K562 (cell line): Measurements from ENCODE around the gene ZDHHC8. TPM values are rescaled to one million over a fixed set of nuclear protein-coding genes. Genes with fewer than 3 reads are reported as not detected.
A peak's percentile ranks its signal among the peaks of the same experiment; 100 is the strongest.

ENCODE experiments used
- ASH1L ChIP-seq: fragments of 450-650 bp; IDR thresholded peaks from 2 replicates; pipeline ENCODE4 v1.6.1; 2018; ENCODE audit warnings: borderline replicate concordance, mild to moderate bottlenecking, low read depth; ENCODE audit not compliant: partially characterized antibody
- BRF1 ChIP-seq: IDR thresholded peaks from 3 replicates; pipeline ENCODE4 v1.6.1; 2011; ENCODE audit warnings: borderline replicate concordance, mild to moderate bottlenecking; ENCODE audit not compliant: insufficient read length; ENCODE audit errors: extremely low read depth
- C11orf30 ChIP-seq: fragments of 450-650 bp; IDR thresholded peaks from 2 replicates; pipeline ENCODE4 v1.6.1; 2016; ENCODE audit warnings: low read depth, mild to moderate bottlenecking
- CAMTA2 ChIP-seq: fragments of 250-450 bp; sonication (Bioruptor Pico); conservative IDR thresholded peaks from 2 replicates; pipeline ENCODE4 v1.5.1; 2022
- ESRRB ChIP-seq: fragments of 250-450 bp; sonication (Bioruptor Pico); IDR thresholded peaks from 2 replicates; pipeline ENCODE4 v1.5.0; 2020; ENCODE audit warnings: mild to moderate bottlenecking, moderate library complexity, borderline replicate concordance
- FOXM1 ChIP-seq, 2 experiments: fragments of 450-650 bp in 1 of 2; sonication (generic) in 1 of 2; formaldehyde crosslinking in 1 of 2; IDR thresholded peaks; 2 replicates each; pipeline versions ENCODE4 v1.6.1 to v1.9.0; 2017 to 2022; ENCODE audit warnings: low read depth in 2 of 2, mild to moderate bottlenecking in 2 of 2, missing genetic modification reagents in 1 of 2, moderate library complexity in 1 of 2
- FOXP1 ChIP-seq: sonication (generic); formaldehyde crosslinking; IDR thresholded peaks from 2 replicates; pipeline ENCODE4 v1.8.0; 2022; ENCODE audit warnings: mild to moderate bottlenecking, missing genetic modification reagents
- KDM2B ChIP-seq: fragments of 250-450 bp; sonication (Bioruptor Pico); IDR thresholded peaks from 2 replicates; pipeline ENCODE4 v1.8.0; 2021; ENCODE audit warnings: mild to moderate bottlenecking, moderate library complexity
- NFE2L1 ChIP-seq: fragments of 450-650 bp; IDR thresholded peaks from 2 replicates; pipeline ENCODE4 v1.6.1; 2016; ENCODE audit warnings: missing genetic modification characterization, low read depth, mild to moderate bottlenecking, missing compliant biosample characterization, moderate library complexity, borderline replicate concordance
- NFYB ChIP-seq: IDR thresholded peaks from 2 replicates; pipeline ENCODE4 v1.6.1; 2011; ENCODE audit warnings: mild to moderate bottlenecking, moderate library complexity; ENCODE audit not compliant: insufficient read length; ENCODE audit errors: extremely low read depth
- POLR2AphosphoS2 ChIP-seq: IDR thresholded peaks from 2 replicates; pipeline ENCODE4 v1.6.1; 2012; ENCODE audit warnings: low read length, improper control_type of control experiment
- RAD51 ChIP-seq: fragments of 450-650 bp; IDR thresholded peaks from 2 replicates; pipeline ENCODE4 v1.7.1; 2016; ENCODE audit warnings: low read depth, mild to moderate bottlenecking, borderline replicate concordance
- RHOXF2B ChIP-seq: fragments of 250-450 bp; sonication (Bioruptor Pico); conservative IDR thresholded peaks from 2 replicates; pipeline ENCODE4 v1.5.1; 2021
- SRSF3 ChIP-seq: fragments of 200-400 bp; formaldehyde crosslinking; IDR thresholded peaks from 2 replicates; pipeline ENCODE4 v1.6.1; 2016; ENCODE audit warnings: mild to moderate bottlenecking, low read length, moderate library complexity; ENCODE audit not compliant: insufficient read depth
- TCF15 ChIP-seq: fragments of 250-450 bp; sonication (Bioruptor Pico); IDR thresholded peaks from 2 replicates; pipeline ENCODE4 v1.8.0; 2022; ENCODE audit warnings: moderate library complexity, mild to moderate bottlenecking, inconsistent platforms
- TCF3 ChIP-seq: sonication (generic); formaldehyde crosslinking; IDR thresholded peaks from 2 replicates; pipeline ENCODE4 v1.4.0; 2020; ENCODE audit warnings: mild to moderate bottlenecking, missing genetic modification reagents
- TEAD2 ChIP-seq: fragments of 450-650 bp; IDR thresholded peaks from 2 replicates; pipeline ENCODE4 v1.6.1; 2016; ENCODE audit warnings: missing genetic modification characterization, control low read depth, missing compliant biosample characterization
- TGIF2 ChIP-seq: sonication (generic); formaldehyde crosslinking; IDR thresholded peaks from 2 replicates; pipeline ENCODE4 v1.8.1; 2022; ENCODE audit warnings: mild to moderate bottlenecking, missing genetic modification reagents, moderate library complexity
- USF1 ChIP-seq: sonication (generic); formaldehyde crosslinking; IDR thresholded peaks from 2 replicates; pipeline ENCODE4 v1.9.0; 2022; ENCODE audit warnings: mild to moderate bottlenecking, missing genetic modification reagents
- WHSC1 ChIP-seq: IDR thresholded peaks from one replicate; pipeline ENCODE4 v1.6.1; 2012; ENCODE audit warnings: low read length, control low read depth, inconsistent platforms
- ZC3H4 ChIP-seq: sonication (generic); formaldehyde crosslinking; IDR thresholded peaks from 2 replicates; pipeline ENCODE4 v1.9.0; 2021; ENCODE audit warnings: missing genetic modification reagents, borderline replicate concordance
- ZNF395 ChIP-seq: fragments of 200-800 bp; sonication (Bioruptor generic); IDR thresholded peaks from 2 replicates; pipeline ENCODE4 v1.6.1; 2017; ENCODE audit warnings: missing genetic modification characterization, missing compliant biosample characterization
- ZNF583 ChIP-seq: fragments of 250-450 bp; sonication (Bioruptor Pico); IDR thresholded peaks from 2 replicates; pipeline ENCODE4 v1.4.0; 2020
- ZNF75A ChIP-seq: fragments of 450-650 bp; formaldehyde crosslinking; IDR thresholded peaks from 2 replicates; pipeline ENCODE4 v1.4.0; 2020; ENCODE audit warnings: mild to moderate bottlenecking
- polyA plus RNA-seq, 8 experiments: library from polyadenylated mRNA; depleted of rRNA in 4 of 8; stranded (reverse) in 5 of 8; unstranded in 3 of 8; fragments of >200 nt; fragmentation: Nextera tagmentation in 2 of 8; fragmentation: Illumina TruSeq in 1 of 8; extraction: Ambion mirVana in 2 of 8; extraction: Trizol in 1 of 8; gene quantifications; 2 replicates each; pipeline versions ENCODE4 v1.2.1 to v1.2.3, GENCODE V29; 2011 to 2014; ENCODE audit warnings: inconsistent platforms in 1 of 8, missing spikeins in 1 of 8
- total RNA-seq, 7 experiments: library from RNA; depleted of rRNA in 6 of 7; stranded (reverse); fragments of >200 nt in 6 of 7; fragmentation: Illumina TruSeq in 2 of 7; extraction: Trizol in 2 of 7; gene quantifications; 2 replicates each; pipeline versions ENCODE4 v1.2.1 to v1.2.3, GENCODE V29; 2011 to 2021; ENCODE audit warnings: low replicate concordance in 1 of 7
- TF ChIP-seq, protein P1 (sequence below): fragments of 200-800 bp; sonication (Bioruptor generic); IDR thresholded peaks from 2 replicates; pipeline ENCODE4 v1.6.1; 2017; ENCODE audit warnings: missing genetic modification characterization, missing compliant biosample characterization

ZDHHC8 gene
- total and polyA plus RNA-seq, 9 of the 15 experiments (the other 6 are each of a cell fraction or from before 2014, with no cell fraction given): 0.04 to 109 (median 16.4) TPM

GRCh38 chr22:20111689-20112622 lies 19.6 kb upstream of the ZDHHC8 start (continued):
- TF ChIP-seq ZNF395 (CRISPR knock-in tag) (no peak), SRSF3 (no peak), ASH1L (no peak), CAMTA2 (CRISPR knock-in tag) (peak; percentile 7), TEAD2 (tag) (no peak), FOXM1 (IDR thresholded peaks at IDR 0.05; ENCODE audit: low read depth) (no peak), FOXM1 (CRISPR knock-in tag; IDR thresholded peaks at IDR 0.05; ENCODE audit: low read depth) (no peak), ZNF75A (no peak), C11orf30 (no peak), BRF1 (no peak), ZNF583 (CRISPR knock-in tag) (peak; percentile 13; the same call in 1 of the 2 replicates), FOXP1 (CRISPR knock-in tag) (no peak), KDM2B (CRISPR knock-in tag) (no peak), USF1 (CRISPR knock-in tag) (no peak), NFYB (no peak), RHOXF2B (CRISPR knock-in tag) (peak; percentile 17; the same call in 1 of the 2 replicates), RAD51 (no peak), WHSC1 (peak; percentile 42), POLR2AphosphoS2 (no peak; the same call in none of the 2 replicates), ESRRB (no peak), TCF3 (no peak), TCF15 (CRISPR knock-in tag) (0 out of 2 replicates have a peak, but pooled peaks have one; percentile 34), ZC3H4 (CRISPR knock-in tag) (no peak), TGIF2 (no peak), NFE2L1 (tag) (no peak)
- TF ChIP-seq, protein P1, sequence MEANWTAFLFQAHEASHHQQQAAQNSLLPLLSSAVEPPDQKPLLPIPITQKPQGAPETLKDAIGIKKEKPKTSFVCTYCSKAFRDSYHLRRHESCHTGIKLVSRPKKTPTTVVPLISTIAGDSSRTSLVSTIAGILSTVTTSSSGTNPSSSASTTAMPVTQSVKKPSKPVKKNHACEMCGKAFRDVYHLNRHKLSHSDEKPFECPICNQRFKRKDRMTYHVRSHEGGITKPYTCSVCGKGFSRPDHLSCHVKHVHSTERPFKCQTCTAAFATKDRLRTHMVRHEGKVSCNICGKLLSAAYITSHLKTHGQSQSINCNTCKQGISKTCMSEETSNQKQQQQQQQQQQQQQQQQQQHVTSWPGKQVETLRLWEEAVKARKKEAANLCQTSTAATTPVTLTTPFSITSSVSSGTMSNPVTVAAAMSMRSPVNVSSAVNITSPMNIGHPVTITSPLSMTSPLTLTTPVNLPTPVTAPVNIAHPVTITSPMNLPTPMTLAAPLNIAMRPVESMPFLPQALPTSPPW: no peak
